OCI-LY3 (cell line): ENCODE data around the gene C1GALT1.

Experiments
- H2AFZ ChIP-seq: fragments of 200-600, 300-600 bp; shearing (Covaris generic); 2 replicates; pipeline ENCODE4 v1.6.0; 2014; ENCODE audit warnings: antibody characterized with exemption, low read depth, low read length
- H3K27ac ChIP-seq: fragments of 200-600, 300-600 bp; sonication (generic); 2 replicates; pipeline ENCODE4 v1.5.1; 2014; ENCODE audit warnings: mild to moderate bottlenecking, low read length, moderate library complexity, mixed read lengths
- H3K27me3 ChIP-seq: fragments of 200-600, 300-600 bp; sonication (generic); 2 replicates; pipeline ENCODE4 v1.6.1; 2014; ENCODE audit warnings: low read depth, low read length, mixed read lengths
- H3K36me3 ChIP-seq: fragments of 200-600, 300-600 bp; sonication (generic); replicated peaks from 2 replicates; pipeline ENCODE3; 2014; ENCODE audit warnings: low read depth, low read length, mixed read lengths
- H3K4me1 ChIP-seq: fragments of 300-600, 200-600 bp; sonication (generic); 2 replicates; pipeline ENCODE4 v1.6.1; 2014; ENCODE audit warnings: low read length, mixed read lengths
- H3K4me2 ChIP-seq: fragments of 200-600, 300-600 bp; sonication (generic); 2 replicates; pipeline ENCODE4 v1.6.1; 2014; ENCODE audit warnings: low read length, mixed read lengths
- H3K4me3 ChIP-seq: fragments of 300-600, 200-600 bp; sonication (generic); 2 replicates; pipeline ENCODE4 v1.5.1; 2014; ENCODE audit warnings: antibody characterized with exemption, mild to moderate bottlenecking, low read length, moderate library complexity
- H3K79me2 ChIP-seq: fragments of 300-600, 200-600 bp; shearing (Covaris generic); 2 replicates; pipeline ENCODE4 v1.6.1; 2014; ENCODE audit warnings: mild to moderate bottlenecking, low read length, mixed read lengths
- H3K9ac ChIP-seq: fragments of 300-600, 200-600 bp; shearing (Covaris generic); 2 replicates; pipeline ENCODE4 v1.6.0; 2014; ENCODE audit warnings: mild to moderate bottlenecking, low read length, moderate library complexity
- H3K9me3 ChIP-seq: fragments of 200-600, 300-600 bp; shearing (Covaris generic); 2 replicates; pipeline ENCODE4 v1.6.1; 2014; ENCODE audit warnings: low read length, mixed read lengths; ENCODE audit not compliant: insufficient read depth
- H4K20me1 ChIP-seq: fragments of 200-600, 300-600 bp; sonication (generic); 2 replicates; pipeline ENCODE4 v1.6.1; 2016; ENCODE audit warnings: low read length, mixed read lengths; ENCODE audit not compliant: insufficient read depth
- CTCF ChIP-seq: fragments of 200-600, 300-600 bp; sonication (generic); IDR thresholded peaks from 2 replicates; pipeline ENCODE4 v1.5.1; 2014; ENCODE audit warnings: antibody characterized with exemption, low read length, low read depth
- EZH2phosphoT487 ChIP-seq: fragments of 200-600 bp; shearing (Covaris generic); IDR thresholded peaks from 2 replicates; pipeline ENCODE4 v1.6.1; 2018; ENCODE audit warnings: antibody characterized with exemption, mixed run types, low read depth

Gene C1GALT1

DNA sequence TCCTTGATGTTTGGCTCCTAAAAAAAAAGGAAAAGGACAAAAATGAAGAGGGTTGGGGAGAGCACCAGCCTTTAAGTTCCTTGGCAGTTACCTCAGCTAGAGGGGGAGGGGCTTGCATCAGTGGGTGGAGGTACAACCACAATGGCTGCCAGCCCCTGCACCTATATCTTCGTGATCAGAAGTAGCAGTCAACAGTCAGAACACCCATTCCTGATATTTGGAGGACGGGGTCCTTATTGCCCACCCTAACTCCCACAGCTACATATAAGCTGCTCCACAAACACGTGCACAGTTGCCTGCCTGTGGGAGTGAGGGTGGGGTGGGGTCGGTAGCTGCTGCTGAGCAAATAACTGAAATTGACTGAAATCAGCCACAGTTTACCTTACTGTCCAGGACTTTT, 26.2 kb downstream of the C1GALT1 start:
- no peak overlapping the region for H3K27ac ChIP-seq
- H3K4me1 ChIP-seq: peaks cover 4% of the 10 kb centered on the region; the same call in 1 of the 2 replicates
- H3K9me3 ChIP-seq: no peaks in the 10 kb centered on the region
- H3K9ac ChIP-seq: no peak overlapping the region
- no peak overlapping the region for H2AFZ ChIP-seq
- no peak overlapping the region for H3K4me2 ChIP-seq
- H4K20me1 ChIP-seq: peaks cover 20% of the 10 kb centered on the region
- H3K27me3 ChIP-seq: no peaks in the 10 kb centered on the region
- H3K4me3 ChIP-seq: no peak overlapping the region
- H3K79me2 ChIP-seq: peaks cover 76% of the 10 kb centered on the region
- peaks cover 3% of the 10 kb centered on the region for H3K36me3 ChIP-seq
- no peak for TF ChIP-seq CTCF
- no peak for TF ChIP-seq EZH2phosphoT487

GRCh38 chr7:7209412-7210050, 27.2 kb downstream of the C1GALT1 start:
- no peak overlapping the region for H3K27ac ChIP-seq
- H3K4me3 ChIP-seq: no peak overlapping the region
- H3K79me2 ChIP-seq: peaks cover 66% of the 10 kb centered on the region

GRCh38 chr7:7210475-7211237, 28.3 kb downstream of the C1GALT1 start:
- Histone ChIP-seq H4K20me1 (peaks cover 13% of the 10 kb centered on the region; the same call in 1 of the 2 replicates), H3K27me3 (no peaks in the 10 kb centered on the region), H3K4me2 (no peak overlapping the region), H3K27ac (no peak overlapping the region), H3K36me3 (peaks cover 3% of the 10 kb centered on the region), H3K4me1 (peaks cover 4% of the 10 kb centered on the region; the same call in 1 of the 2 replicates), H3K9ac (no peak overlapping the region), H3K4me3 (no peak overlapping the region), H3K79me2 (peaks cover 55% of the 10 kb centered on the region), H3K9me3 (no peaks in the 10 kb centered on the region), H2AFZ (no peak overlapping the region)
- no peak for TF ChIP-seq CTCF
- TF ChIP-seq EZH2phosphoT487: no peak

More at GRCh38 chr7:7209412-7210050, 27.2 kb downstream of the C1GALT1 start:
- Histone ChIP-seq H3K9me3 (no peaks in the 10 kb centered on the region), H2AFZ (no peak overlapping the region), H3K4me2 (no peak overlapping the region), H4K20me1 (peaks cover 17% of the 10 kb centered on the region), H3K4me1 (peaks cover 4% of the 10 kb centered on the region; the same call in 1 of the 2 replicates), H3K9ac (no peak overlapping the region), H3K36me3 (peaks cover 3% of the 10 kb centered on the region), H3K27me3 (no peaks in the 10 kb centered on the region)
- TF ChIP-seq EZH2phosphoT487: no peak

DNA sequence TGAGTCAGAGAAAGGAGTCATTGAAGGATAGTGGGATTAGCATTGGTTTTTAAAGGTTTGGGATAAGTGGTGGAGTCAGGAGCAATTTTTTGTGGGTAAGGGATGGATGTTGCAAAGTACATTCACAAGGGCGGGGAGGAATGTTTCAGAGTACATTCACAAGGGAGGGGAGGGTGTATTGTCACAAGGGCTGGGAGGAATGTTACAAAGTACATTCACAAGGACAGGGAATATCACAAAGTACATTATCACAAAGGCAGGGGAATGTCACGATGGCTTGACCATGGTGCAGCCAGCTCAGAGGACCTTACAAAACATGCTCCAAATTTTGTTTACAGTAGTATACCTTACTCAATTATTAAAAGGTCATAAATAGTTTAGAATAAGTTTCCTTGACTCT, 30.3 kb downstream of the C1GALT1 start:
- Histone ChIP-seq H3K27ac (no peak overlapping the region), H3K9me3 (no peaks in the 10 kb centered on the region), H3K79me2 (peaks cover 35% of the 10 kb centered on the region)

More for the DNA sequence above, 30.3 kb downstream of the C1GALT1 start:
- Histone ChIP-seq H3K4me3 (no peak overlapping the region), H3K4me1 (peaks cover 1% of the 10 kb centered on the region; the same call in 1 of the 2 replicates), H2AFZ (no peak overlapping the region), H3K9ac (no peak overlapping the region), H3K27me3 (no peaks in the 10 kb centered on the region), H4K20me1 (peaks cover 11% of the 10 kb centered on the region; the same call in 1 of the 2 replicates), H3K4me2 (no peak overlapping the region), H3K36me3 (peaks cover 7% of the 10 kb centered on the region)
- TF ChIP-seq EZH2phosphoT487 (no peak), CTCF (no peak)
